Mucosa of gallbladder (tissue), 1 donor: ENCODE measurements around the gene DUSP18. TPM values are rescaled to one million over a fixed set of nuclear protein-coding genes. Genes with fewer than 3 reads are reported as not detected.
"Not testable (repeated sequence)": the region's sequence is repeated elsewhere in the genome, so short reads cannot be mapped to it uniquely, and the experiment has no call there.

Experiments
- DNase-seq: peaks from one replicate; pipeline ENCODE4 v3.0.0-alpha.2; 2020; ENCODE audit warnings: low spot score
- total RNA-seq: library from RNA; stranded (reverse); gene quantifications from one replicate; pipeline ENCODE4 v1.2.1, GENCODE V29; 2021
- donor health status: DM: no; HTN: no; CAD: no.

Gene DUSP18
- total RNA-seq, 1 donor from 2014 or later = 24.2 TPM

GRCh38 chr22:30640361-30640760, 27.3 kb downstream of the DUSP18 start:
- no peak for DNase-seq

GRCh38 chr22:30637701-30638114, 30.0 kb downstream of the DUSP18 start:
- DNase-seq = no peak

- DNase-seq = peak; percentile 15
Observed at GRCh38 chr22:30636226-30637077, 31.2 kb downstream of the DUSP18 start.

GRCh38 chr22:30635273-30636225, 32.1 kb downstream of the DUSP18 start, which contains the start of gene SLC35E4:
SLC35E4 (plus strand) TSS chr22:30635781; CDS start chr22:30636451, 670 bp downstream.
- DNase-seq = peak; percentile 96

GRCh38 chr22:30634471-30635233, 33.0 kb downstream of the DUSP18 start:
- DNase-seq = peak; percentile 85

- not testable (repeated sequence) for DNase-seq
Observed at GRCh38 chr22:30631469-30631868, 36.2 kb downstream of the DUSP18 start.

- DNase-seq = no peak
Observed at GRCh38 chr22:30628491-30628890, 39.2 kb downstream of the DUSP18 start.

- DNase-seq = no peak
Observed at GRCh38 chr22:30627471-30627870, 40.2 kb downstream of the DUSP18 start.

- DNase-seq = no peak
Observed at GRCh38 chr22:30626413-30626812, 41.3 kb downstream of the DUSP18 start.

GRCh38 chr22:30619909-30620308, 47.8 kb downstream of the DUSP18 start:
- DNase-seq = not testable (repeated sequence)

GRCh38 chr22:30617819-30618218, 49.9 kb downstream of the DUSP18 start:
- no peak for DNase-seq

GRCh38 chr22:30615543-30615954, 52.1 kb downstream of the DUSP18 start:
- no peak for DNase-seq

GRCh38 chr22:30614879-30615278, 52.8 kb downstream of the DUSP18 start:
- no peak for DNase-seq

- no peak for DNase-seq
Observed at GRCh38 chr22:30614268-30614667, 53.4 kb downstream of the DUSP18 start.

GRCh38 chr22:30612789-30613188, 54.9 kb downstream of the DUSP18 start:
- DNase-seq = no peak

Other genes with a start within 250 kb of the DUSP18 start
- 20.0 TPM for gene MTFP1, start 242.1 kb downstream of the DUSP18 start, total RNA-seq
- not detected for gene SEC14L3, start 195.9 kb downstream of the DUSP18 start, total RNA-seq
- gene SEC14L4, start 162.2 kb downstream of the DUSP18 start, total RNA-seq = 0.20 TPM
- 6.0 TPM for gene SEC14L6, start 121.1 kb downstream of the DUSP18 start, total RNA-seq
- 102 TPM for gene GAL3ST1, start 93.2 kb downstream of the DUSP18 start, total RNA-seq
- 62.6 TPM for gene PES1, start 76.0 kb downstream of the DUSP18 start, total RNA-seq
- 186 TPM for gene TCN2, start 60.7 kb downstream of the DUSP18 start, total RNA-seq
- gene SLC35E4, start 32.1 kb downstream of the DUSP18 start, total RNA-seq = 4.6 TPM
- gene OSBP2, start 27.0 kb upstream of the DUSP18 start, total RNA-seq = 10.4 TPM